ENCODE results near the gene SPRN.

Gene SPRN

DNA sequence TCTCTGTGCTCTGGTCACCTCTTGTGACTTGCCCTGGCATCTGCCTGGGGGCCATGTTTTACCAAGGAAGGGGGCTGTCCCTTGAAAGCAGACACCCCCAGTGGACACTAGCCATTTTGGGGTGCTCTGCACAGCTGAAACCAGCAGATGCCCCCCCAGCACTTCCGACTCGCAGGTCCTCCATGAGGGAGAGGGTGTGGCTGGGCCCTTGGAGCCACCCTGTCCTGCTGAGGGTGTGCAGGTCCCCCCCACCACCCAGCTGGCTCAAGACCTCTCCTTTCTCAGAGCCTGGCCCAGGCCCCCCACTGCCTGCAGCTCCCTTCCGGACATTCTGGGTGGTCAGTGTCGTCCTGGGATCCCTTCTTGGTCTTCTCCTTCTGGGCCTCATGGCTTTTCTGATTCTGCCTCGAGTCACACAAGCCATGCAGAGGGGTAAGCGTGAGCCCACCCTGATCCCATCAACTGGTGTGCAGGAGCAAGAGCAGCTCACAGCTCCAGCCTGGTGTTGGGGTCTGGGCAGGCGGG, 41.6 kb upstream of the SPRN start:
- DNase-seq (ENCODE audit: low spot score) = no peak
- in situ Hi-C loops (cut with MboI; ENCODE audit: low pct_unique_long_range_greater_than_20kb, low sequenced_read_pairs, unreplicated experiment) = no loop called here
- TF ChIP-seq, protein P1, sequence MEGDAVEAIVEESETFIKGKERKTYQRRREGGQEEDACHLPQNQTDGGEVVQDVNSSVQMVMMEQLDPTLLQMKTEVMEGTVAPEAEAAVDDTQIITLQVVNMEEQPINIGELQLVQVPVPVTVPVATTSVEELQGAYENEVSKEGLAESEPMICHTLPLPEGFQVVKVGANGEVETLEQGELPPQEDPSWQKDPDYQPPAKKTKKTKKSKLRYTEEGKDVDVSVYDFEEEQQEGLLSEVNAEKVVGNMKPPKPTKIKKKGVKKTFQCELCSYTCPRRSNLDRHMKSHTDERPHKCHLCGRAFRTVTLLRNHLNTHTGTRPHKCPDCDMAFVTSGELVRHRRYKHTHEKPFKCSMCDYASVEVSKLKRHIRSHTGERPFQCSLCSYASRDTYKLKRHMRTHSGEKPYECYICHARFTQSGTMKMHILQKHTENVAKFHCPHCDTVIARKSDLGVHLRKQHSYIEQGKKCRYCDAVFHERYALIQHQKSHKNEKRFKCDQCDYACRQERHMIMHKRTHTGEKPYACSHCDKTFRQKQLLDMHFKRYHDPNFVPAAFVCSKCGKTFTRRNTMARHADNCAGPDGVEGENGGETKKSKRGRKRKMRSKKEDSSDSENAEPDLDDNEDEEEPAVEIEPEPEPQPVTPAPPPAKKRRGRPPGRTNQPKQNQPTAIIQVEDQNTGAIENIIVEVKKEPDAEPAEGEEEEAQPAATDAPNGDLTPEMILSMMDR (IDR thresholded peaks at IDR 0.05; ENCODE audit: extremely low read depth, insufficient read depth, missing control alignments) = no peak

DNA sequence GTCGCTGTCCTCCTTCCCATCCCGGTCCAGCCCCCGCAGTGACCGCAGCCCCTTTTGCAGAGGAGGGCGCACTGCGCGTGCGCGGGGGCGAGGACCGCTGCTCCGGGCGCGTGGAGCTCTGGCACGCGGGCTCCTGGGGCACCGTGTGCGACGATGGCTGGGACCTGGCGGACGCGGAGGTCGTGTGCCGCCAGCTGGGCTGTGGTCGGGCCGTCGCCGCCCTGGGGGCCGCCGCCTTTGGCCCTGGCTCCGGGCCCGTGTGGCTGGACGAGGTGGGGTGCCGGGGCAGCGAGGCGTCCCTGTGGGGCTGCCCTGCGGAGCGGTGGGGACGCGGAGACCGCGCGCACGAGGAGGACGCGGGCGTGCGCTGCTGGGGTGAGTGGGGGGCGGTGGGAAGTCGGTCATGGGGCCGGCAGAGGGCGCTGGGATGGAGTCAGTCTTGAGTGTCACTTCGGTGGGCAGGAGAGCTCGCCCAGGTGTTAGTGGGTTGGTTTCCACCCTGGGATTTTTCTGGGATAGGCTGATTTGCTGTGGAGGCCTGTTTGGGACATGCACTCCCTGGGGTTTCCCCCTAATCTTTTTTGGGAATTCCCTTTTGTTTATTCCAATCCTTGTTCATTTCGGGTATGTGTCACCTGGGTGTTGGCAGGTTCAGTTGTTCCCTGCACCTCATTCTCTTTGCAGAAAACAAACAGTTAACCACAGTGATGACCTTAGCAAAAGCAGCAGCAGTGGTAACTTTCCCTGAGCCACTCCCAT, 40.9 kb upstream of the SPRN start:
- TF ChIP-seq, protein P1 (IDR thresholded peaks at IDR 0.05; ENCODE audit: extremely low read depth, insufficient read depth, missing control alignments) = no peak
- DNase-seq (ENCODE audit: low spot score) = peak; percentile 40
- in situ Hi-C loops (cut with MboI; ENCODE audit: low pct_unique_long_range_greater_than_20kb, low sequenced_read_pairs, unreplicated experiment) = no loop called here

DNA sequence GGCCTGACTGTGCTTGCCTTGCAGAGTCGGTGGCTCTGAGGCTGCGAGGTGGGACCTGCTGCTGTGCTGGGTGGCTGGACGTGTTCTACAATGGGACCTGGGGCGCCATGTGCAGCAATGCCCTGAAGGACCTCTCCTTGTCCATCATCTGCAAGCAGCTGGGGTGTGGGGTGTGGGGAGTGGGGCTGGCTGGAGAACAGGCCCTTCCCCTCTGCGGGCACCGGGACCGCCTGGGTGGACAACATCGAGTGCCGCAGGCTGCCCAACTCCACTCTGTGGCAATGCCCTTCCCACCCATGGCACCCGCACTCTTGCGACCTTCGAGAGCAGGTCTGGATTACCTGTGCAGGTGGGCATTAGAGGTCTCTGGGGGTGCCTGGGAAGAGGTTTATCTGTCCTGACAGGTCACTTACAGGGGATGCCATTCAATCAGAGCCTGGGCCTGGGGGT, 40.2 kb upstream of the SPRN start:
- DNase-seq (ENCODE audit: low spot score) = no peak
- TF ChIP-seq, protein P1 (IDR thresholded peaks at IDR 0.05; ENCODE audit: extremely low read depth, insufficient read depth, missing control alignments) = no peak
- in situ Hi-C loops (cut with MboI; ENCODE audit: low pct_unique_long_range_greater_than_20kb, low sequenced_read_pairs, unreplicated experiment) = no loop called here

DNA sequence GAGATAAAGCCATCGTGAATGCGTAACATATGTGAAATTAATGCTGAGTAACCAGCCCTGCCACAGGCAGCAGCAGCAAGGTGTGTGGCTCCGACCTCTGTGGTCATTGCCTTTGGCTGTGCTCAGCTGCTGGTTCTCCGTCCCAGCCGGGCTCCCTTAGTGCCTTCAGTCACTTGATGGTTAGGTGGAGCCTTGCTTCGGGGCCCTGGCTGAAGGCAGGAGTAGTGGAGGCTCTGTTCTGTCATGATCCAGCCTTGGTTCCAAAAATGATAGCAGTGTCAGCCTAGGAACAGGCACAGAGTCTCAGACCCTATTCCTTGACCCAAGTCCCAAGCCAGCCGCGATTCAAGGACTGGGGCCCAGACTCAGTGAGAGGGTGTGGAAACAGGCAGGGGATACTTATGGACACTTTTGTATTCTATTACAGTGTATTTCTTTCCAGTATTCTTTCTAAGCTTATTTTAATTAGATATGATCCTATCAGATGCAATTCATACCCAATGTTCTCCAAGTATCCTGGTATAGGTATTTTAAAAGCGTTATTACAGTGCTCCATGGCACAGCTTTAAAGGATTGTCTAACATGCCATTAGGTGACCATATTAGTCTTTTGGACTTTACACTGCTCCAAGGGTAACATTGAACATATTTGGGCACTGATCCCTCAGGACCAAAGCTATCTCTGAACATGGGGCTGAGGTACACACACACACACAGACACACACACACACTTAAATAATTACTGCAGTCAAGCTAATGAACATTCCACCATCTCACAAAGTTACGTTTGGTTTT, 38.3 kb upstream of the SPRN start:
- TF ChIP-seq, protein P1 (IDR thresholded peaks at IDR 0.05; ENCODE audit: extremely low read depth, insufficient read depth, missing control alignments) = no peak
- in situ Hi-C loops (cut with MboI; ENCODE audit: low pct_unique_long_range_greater_than_20kb, low sequenced_read_pairs, unreplicated experiment) = no loop called here
- no peak for DNase-seq (ENCODE audit: low spot score)

DNA sequence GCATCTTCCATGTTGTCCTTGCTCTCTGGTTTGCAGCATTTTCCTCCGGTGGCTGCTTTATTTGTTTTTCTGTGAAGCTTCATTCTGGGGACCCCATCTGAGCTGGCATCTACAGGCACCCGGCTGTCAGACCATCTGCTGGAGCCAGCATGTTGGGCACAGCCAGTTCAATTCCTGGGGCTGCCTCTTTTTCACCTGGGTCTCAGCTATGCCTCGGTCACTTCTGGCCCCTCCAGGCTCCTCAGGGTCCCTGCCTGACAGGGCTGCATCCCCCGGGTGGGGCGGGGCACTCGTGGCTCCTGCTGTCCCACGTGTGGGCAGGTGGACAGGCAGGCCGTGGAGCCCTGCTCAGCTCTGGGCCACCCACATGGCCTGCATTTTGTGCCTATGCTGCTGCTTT, 37.4 kb upstream of the SPRN start:
- TF ChIP-seq, protein P1 (IDR thresholded peaks at IDR 0.05; ENCODE audit: extremely low read depth, insufficient read depth, missing control alignments) = no peak
- DNase-seq (ENCODE audit: low spot score) = no peak
- in situ Hi-C loops (cut with MboI; ENCODE audit: low pct_unique_long_range_greater_than_20kb, low sequenced_read_pairs, unreplicated experiment) = no loop called here

DNA sequence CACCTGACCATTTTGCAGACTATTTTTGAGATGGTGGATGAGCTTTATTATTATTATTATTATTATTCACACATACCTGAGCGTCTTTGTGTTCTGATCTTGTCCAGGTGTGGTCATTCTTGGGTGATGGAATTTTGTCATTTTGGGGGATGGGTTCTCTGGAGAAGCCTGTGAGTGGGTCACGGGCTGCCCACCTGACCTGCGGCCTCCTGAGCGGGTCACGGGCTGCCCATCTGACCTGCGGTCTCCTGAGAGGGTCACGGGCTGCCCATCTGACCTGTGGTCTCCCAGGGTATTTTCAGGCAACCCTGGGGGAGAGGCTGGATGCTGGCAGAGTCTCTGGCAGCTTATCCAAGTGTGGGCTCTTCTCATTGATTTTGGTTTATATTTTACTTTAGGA, 36.6 kb upstream of the SPRN start:
- in situ Hi-C loops (cut with MboI; ENCODE audit: low pct_unique_long_range_greater_than_20kb, low sequenced_read_pairs, unreplicated experiment) = no loop called here
- TF ChIP-seq, protein P1 (IDR thresholded peaks at IDR 0.05; ENCODE audit: extremely low read depth, insufficient read depth, missing control alignments) = no peak
- no peak for DNase-seq (ENCODE audit: low spot score)

Measured in GM13977 (cell line).